ENCODE measurements around the gene TTI1. TPM values are rescaled to one million over a fixed set of nuclear protein-coding genes. Genes with fewer than 3 reads are reported as not detected.

Gene TTI1
- total and polyA plus RNA-seq, 9 of the 15 experiments (the other 6 are each of a cell fraction or from before 2014, with no cell fraction given) = 9.8 to 55.1 (median 39.4) TPM

DNA sequence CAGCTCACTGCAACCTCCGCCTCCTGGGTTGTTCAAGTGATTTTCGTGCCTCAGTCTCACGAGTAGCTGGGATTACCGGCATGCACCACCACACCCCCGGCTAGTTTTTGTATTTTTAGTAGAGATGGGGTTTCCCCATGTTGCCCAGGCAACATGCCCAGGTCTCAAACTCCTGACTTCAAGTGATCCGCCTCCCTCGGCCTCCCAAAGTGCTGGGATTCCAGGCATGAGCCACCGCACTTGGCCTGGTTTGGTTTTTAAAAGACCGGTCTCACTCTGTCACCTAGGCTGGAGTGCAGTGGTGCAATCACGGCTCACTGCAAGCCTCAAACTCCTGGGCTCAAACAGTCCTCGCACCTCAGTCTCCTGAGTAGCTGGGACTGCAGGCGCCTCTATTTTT is 90.2 kb downstream of the TTI1 start:
- ChIA-PET POLR2A (interaction anchor here (1.6 kb wide), 1 partner anchor 16 kb away, joined by 4 read pairs; no protein-coding TSS in a partner anchor), CTCF (ENCODE audit: low intra/inter-chr PET ratio) (no interaction called here)
- Histone ChIP-seq H3K27ac (ENCODE audit: extremely low read depth, low read depth, low read length) (no peak overlapping the region), H3K9me3 (replicated peaks; ENCODE audit: control insufficient read depth, insufficient read depth, low read depth, low read length) (0 out of 2 replicates have a peak, but pooled peaks cover 2% of the 10 kb centered on the region), H3K9ac (ENCODE audit: insufficient read depth in 1 of 2, low read depth in 2 of 2, low read length in 2 of 2) (no peak overlapping the region), H3K27me3 (ENCODE audit: control insufficient read depth in 2 of 2, insufficient read depth in 2 of 2, low read length in 2 of 2) (peaks cover 7 to 57% of the 10 kb centered on the region in 2 experiments; a peak in 4 of 5 replicates), H3K4me1 (replicated peaks in 1 of 2; ENCODE audit: control insufficient read depth in 2 of 2, insufficient read depth in 2 of 2, low read length in 2 of 2) (peaks cover 3 to 14% of the 10 kb centered on the region in 2 experiments; a peak in 4 of 5 replicates), H3K79me2 (ENCODE audit: control insufficient read depth, insufficient read depth, low read length) (no peaks in the 10 kb centered on the region), H2AFZ (ENCODE audit: low read depth, low read length) (no peak overlapping the region), H4K20me1 (replicated peaks; ENCODE audit: control insufficient read depth, insufficient read depth, low read length) (no peaks in the 10 kb centered on the region), H3K4me2 (ENCODE audit: insufficient read depth, low read length) (no peak overlapping the region), H3K4me3 (no peak overlapping the region), H3K36me3 (ENCODE audit: control insufficient read depth, insufficient read depth, low read length) (no peaks in the 10 kb centered on the region), H3K9me1 (ENCODE audit: control insufficient read depth, insufficient read depth, low read length) (no peaks in the 10 kb centered on the region)
- in situ Hi-C loops (cut with MboI) = no loop called here
- BruUV-seq (replicated peaks) = no TSS peak
- ATAC-seq (no peak; the same call in 2 of the 3 replicates), DNase-seq (ENCODE audit: extremely low read depth in 1 of 4, low spot score in 3 of 4) (no peak), FAIRE-seq (no peak)
- WGBS (ENCODE audit: insufficient coverage, low coverage, missing lambda C conversion rate) = 20% methylated on average over 11 of the region's 12 CpGs
- intact Hi-C loops (cut with micrococcal nuclease) = no loop called here
- TF ChIP-seq, protein P1, sequence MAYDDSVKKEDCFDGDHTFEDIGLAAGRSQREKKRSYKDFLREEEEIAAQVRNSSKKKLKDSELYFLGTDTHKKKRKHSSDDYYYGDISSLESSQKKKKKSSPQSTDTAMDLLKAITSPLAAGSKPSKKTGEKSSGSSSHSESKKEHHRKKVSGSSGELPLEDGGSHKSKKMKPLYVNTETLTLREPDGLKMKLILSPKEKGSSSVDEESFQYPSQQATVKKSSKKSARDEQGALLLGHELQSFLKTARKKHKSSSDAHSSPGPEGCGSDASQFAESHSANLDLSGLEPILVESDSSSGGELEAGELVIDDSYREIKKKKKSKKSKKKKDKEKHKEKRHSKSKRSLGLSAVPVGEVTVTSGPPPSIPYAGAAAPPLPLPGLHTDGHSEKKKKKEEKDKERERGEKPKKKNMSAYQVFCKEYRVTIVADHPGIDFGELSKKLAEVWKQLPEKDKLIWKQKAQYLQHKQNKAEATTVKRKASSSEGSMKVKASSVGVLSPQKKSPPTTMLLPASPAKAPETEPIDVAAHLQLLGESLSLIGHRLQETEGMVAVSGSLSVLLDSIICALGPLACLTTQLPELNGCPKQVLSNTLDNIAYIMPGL (CRISPR knock-in tag; IDR thresholded peaks at IDR 0.05) = no peak
- TF ChIP-seq COPS2 (conservative IDR thresholded peaks at IDR 0.05) = no peak

GRCh38 chr20:37941992-37942391 is 91.3 kb downstream of the TTI1 start:
- Histone ChIP-seq H4K20me1 (replicated peaks; ENCODE audit: control insufficient read depth, insufficient read depth, low read length) (no peaks in the 10 kb centered on the region), H3K27ac (ENCODE audit: extremely low read depth, low read depth, low read length) (no peak overlapping the region), H2AFZ (ENCODE audit: low read depth, low read length) (no peak overlapping the region), H3K9ac (ENCODE audit: insufficient read depth in 1 of 2, low read depth in 2 of 2, low read length in 2 of 2) (no peak overlapping the region), H3K9me3 (replicated peaks; ENCODE audit: control insufficient read depth, insufficient read depth, low read depth, low read length) (no peaks in the 10 kb centered on the region), H3K4me1 (replicated peaks in 1 of 2; ENCODE audit: control insufficient read depth in 2 of 2, insufficient read depth in 2 of 2, low read length in 2 of 2) (peaks cover 3 to 14% of the 10 kb centered on the region in 2 experiments; a peak in 4 of 5 replicates), H3K79me2 (ENCODE audit: control insufficient read depth, insufficient read depth, low read length) (no peaks in the 10 kb centered on the region), H3K4me3 (no peak overlapping the region), H3K27me3 (ENCODE audit: control insufficient read depth in 2 of 2, insufficient read depth in 2 of 2, low read length in 2 of 2) (peaks cover 11 to 53% of the 10 kb centered on the region in 2 experiments; a peak in 4 of 5 replicates), H3K36me3 (ENCODE audit: control insufficient read depth, insufficient read depth, low read length) (no peaks in the 10 kb centered on the region), H3K4me2 (ENCODE audit: insufficient read depth, low read length) (no peak overlapping the region), H3K9me1 (ENCODE audit: control insufficient read depth, insufficient read depth, low read length) (no peaks in the 10 kb centered on the region)
- no peak for DNase-seq (ENCODE audit: extremely low read depth in 1 of 4, low spot score in 3 of 4)
- WGBS (ENCODE audit: insufficient coverage, low coverage, missing lambda C conversion rate) = 21% methylated on average over 6 of the region's 6 CpGs
- in situ Hi-C loops (cut with MboI) (no loop called here), intact Hi-C loops (cut with micrococcal nuclease) (no loop called here)
- no TSS peak for BruUV-seq (replicated peaks)
- ATAC-seq = no peak
- ChIA-PET CTCF (ENCODE audit: low intra/inter-chr PET ratio) (no interaction called here), POLR2A (no interaction called here)
- no peak for FAIRE-seq
- TF ChIP-seq ZNF24 (IDR thresholded peaks at IDR 0.05) = peak; percentile 73
- peak; percentile 97 for TF ChIP-seq ZNF146 (CRISPR knock-in tag; IDR thresholded peaks at IDR 0.05; ENCODE audit: unreplicated experiment)
- TF ChIP-seq KDM1A (IDR thresholded peaks at IDR 0.05) = peak; percentile 15 to 29; a peak in 1 of 4 replicates
- no peak for TF ChIP-seq CSDE1 (IDR thresholded peaks at IDR 0.05)
- no peak for TF ChIP-seq CREM (IDR thresholded peaks at IDR 0.05; ENCODE audit: low read depth)
- no peak for TF ChIP-seq LARP7 (IDR thresholded peaks at IDR 0.05)
- no peak for TF ChIP-seq KDM5B (IDR thresholded peaks at IDR 0.05; ENCODE audit: insufficient replicate concordance, low read depth, low read length)
- TF ChIP-seq MLLT1 (IDR thresholded peaks at IDR 0.05) = no peak
- peak; percentile 56 for TF ChIP-seq RBM25 (IDR thresholded peaks at IDR 0.05; ENCODE audit: low read depth, low read length, severe bottlenecking)
- peak; percentile 62 for TF ChIP-seq BCOR (IDR thresholded peaks at IDR 0.05)
